ENCODE data around the gene LGI2.

LGI2 gene

DNA sequence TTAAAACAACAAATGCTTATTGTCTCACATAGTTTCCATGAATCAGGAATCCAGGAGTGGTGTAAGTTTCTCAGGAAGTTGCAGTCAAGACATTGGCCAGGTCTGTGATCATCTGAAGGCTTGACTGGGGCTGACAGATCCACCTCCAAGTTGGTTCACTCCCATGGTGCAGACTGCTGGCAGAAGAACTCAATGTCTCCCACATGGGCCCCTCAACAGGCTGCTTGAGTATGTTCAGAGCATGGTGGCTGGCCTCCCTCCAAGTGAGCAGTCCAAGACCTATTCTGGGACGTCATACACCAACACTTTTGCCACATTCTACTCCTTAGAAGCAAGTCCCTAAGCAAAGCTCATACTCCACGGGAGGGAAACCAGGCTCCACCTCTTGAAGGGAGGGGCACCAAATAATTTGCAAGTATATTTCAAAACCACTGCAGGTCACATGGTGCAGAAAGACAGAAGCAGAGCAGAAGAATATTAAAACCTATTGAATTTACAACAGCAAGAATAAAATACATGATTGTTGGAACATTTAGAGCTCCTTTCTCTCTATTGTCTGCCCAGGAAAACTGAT lies 35.3 kb downstream of the LGI2 start:
- DNase-seq (ENCODE audit: low spot score) = no peak

DNA sequence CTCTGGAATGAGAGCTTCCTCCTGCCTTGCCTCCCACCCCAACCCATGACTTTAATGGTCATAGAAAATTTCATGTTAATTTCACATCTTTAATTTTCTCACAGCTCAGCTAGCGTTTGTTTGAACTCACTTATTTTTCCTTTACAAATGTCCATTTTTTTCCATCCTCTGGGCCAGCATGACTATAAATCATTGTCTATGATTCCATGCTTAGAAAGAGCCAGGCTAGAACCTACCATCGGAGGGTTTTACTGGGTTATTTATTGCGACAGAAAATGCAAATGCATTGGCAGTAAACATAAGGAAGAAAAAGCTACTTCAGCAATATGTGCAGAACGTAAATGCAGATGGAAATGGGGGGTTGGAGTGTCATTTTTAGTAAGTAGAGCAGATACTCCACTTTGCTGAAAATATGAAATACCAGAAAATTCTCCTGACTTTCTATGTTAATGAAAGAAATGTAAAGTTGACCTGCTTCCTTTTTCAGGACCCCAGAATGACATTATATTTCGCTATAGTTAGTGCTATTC lies 37.1 kb downstream of the LGI2 start:
- no peak for DNase-seq (ENCODE audit: low spot score)

DNA sequence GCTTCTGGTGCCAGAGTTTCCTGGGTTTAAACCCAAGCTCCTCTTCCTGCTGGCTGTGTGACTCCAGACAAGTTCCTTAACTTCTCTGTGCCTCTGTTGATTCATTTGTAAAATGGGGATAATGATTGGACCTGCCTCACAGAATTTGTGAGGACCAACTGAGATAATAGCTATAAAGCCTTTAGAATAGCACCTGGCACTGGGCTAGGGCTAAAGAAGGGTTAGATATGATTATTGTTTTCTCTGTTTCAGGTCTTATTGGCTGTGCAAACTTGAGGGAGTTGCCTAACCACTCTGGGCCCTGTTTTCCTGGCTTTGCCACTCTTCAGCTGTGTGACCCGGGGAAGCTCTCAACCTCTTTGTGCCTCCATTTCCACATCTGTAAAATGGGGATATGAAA lies 37.8 kb downstream of the LGI2 start:
- DNase-seq (ENCODE audit: low spot score) = no peak

DNA sequence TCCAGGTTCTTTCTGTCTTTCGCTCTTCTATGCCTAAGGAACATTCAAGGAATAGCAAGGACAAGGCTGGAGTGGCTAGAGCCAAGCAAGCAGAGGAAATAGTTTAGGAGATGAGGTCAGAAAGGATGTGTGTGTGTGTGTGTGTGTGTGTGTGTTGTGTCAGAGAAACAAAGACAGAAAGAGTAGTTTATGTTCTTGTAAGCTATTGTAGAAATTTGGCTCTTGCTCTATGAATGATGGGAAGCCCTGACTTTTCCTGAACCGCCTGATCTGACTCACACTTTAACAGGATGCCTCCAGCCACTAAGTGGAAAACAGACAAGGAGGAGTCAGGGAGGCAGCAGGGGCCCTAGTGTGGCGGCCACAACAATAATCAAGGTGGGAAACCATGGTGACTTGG lies 39.7 kb downstream of the LGI2 start:
- peak; percentile 96 for DNase-seq (ENCODE audit: low spot score)

DNA sequence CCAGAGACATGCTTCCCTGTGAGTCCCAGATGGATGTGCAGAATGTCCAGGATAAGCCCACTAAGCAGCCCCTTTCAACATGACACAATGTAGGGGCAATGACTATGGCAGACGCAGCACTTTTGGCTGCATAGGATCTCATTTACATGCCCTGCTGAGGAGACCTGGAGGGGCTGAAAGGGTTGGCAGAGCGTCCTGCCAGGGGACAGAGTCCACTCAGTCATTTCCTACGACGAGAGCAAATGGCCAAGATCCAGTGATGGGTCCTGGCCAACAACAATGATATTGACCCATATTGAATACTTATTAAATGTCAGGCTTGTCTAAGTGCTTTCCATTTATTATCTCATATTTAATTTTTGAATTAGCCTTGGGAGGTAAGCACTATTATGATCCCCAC lies 41.4 kb downstream of the LGI2 start:
- no peak for DNase-seq (ENCODE audit: low spot score)

DNA sequence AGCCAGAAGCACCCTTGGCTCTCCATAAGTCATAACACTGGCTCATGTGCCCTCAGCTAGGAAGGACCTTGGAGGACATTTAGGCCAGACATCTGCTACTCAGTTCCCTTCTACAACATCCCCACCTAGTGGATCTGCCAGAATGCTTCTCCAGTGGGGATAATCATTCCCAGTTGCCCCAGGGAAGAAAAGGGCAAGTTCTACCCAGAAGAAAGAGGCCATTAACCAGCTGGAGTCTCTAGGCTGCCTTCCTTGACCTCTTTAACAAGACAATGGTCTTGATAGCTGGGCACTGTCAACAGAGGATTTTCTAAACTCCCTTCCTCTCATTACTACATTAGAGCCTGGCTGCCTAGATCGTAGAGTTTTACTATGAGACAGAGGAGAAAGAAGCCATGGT lies 42.0 kb downstream of the LGI2 start:
- DNase-seq (ENCODE audit: low spot score) = no peak

DNA sequence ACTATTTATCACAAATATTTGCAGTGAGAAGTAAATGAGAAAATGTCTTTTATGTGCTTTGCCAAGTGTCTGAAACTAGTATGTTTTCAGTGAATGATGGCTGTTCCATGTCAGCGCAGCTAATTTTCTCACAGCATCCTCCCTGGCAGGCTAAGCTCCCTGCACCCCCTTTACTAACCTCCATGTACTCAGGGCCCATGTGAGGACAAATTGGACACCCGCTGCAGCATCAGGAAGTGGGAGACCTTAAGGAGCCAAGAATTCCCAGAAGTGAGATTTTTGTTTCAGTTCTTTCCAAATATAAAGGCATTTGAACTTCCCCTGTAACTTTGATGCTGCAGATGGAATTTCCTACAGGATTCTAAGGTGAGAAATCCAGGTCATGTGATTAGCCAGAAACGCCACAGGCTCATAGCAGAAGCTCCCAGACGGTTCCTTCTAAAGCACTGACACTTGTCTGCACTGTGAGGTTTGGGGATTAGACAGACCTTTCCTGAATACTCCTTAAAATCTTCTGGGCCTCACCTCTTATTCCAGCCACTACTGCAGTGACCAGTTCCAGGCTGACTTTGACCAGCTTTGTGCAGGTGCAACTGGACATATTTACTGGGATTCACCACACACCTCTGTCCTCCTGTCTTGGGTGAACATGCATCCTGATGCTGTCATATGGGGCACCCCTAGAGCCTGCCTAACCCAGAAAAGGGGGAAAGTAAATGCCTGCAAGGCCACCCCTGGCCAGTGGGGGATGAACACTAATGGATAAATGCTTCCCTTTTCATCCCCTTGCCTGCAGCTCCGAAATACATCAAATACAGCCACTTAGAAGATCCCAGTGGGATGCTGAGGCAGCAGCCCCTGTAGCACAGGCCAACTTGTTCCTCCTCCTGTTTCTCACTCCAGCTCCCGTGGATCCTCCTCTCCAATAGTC lies 45.9 kb downstream of the LGI2 start:
- no peak for DNase-seq (ENCODE audit: low spot score)

DNA sequence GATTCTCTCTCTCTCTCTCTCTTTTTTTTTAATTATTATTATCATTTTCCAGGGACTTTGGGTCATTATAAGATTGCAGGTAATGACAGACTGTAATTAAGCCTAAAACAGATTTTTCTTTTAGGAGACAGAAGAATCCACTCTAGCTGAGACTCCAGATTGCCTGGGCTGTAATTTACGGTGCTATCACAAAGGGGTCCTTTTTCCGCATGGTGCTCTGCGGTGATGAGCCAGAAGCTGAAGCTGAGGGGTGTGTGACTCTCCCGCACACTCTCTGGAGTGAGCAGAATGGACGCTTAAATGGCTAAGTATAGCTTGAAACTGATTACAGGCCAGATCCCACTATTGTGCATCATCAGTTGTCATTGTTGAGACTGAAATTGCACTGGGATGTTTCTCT lies 50.0 kb downstream of the LGI2 start:
- DNase-seq (ENCODE audit: low spot score) = no peak

DNA sequence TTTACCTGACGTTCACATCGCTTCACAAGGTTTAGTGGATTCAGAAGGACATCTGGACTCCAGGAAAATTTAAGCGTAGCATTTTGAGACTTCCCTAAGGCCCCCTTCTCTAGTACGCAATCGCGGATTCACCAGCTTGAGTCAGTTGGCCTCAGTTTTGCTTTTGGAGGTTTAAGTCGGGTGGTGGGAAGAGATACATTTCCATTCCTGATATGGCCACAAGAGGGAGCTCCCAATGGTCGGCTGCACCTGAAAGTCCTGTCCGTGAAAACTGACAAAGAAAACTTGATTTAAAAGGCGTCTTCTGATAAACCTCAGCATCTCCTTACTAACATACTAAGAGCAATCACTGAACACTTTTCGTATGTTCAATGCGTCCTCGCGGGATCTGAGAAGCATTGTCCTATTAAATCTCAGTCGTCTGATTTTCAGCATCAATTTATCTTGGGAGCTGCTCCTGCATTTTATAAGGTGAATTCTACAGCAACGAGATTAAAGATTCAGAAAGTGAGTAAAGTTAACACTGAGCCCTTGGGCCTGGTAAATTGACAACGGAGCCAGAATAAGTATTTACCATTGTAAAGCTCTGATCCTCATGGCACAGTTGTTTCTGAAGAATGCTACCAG lies 50.6 kb downstream of the LGI2 start:
- peak; percentile 80 for DNase-seq (ENCODE audit: low spot score)

DNA sequence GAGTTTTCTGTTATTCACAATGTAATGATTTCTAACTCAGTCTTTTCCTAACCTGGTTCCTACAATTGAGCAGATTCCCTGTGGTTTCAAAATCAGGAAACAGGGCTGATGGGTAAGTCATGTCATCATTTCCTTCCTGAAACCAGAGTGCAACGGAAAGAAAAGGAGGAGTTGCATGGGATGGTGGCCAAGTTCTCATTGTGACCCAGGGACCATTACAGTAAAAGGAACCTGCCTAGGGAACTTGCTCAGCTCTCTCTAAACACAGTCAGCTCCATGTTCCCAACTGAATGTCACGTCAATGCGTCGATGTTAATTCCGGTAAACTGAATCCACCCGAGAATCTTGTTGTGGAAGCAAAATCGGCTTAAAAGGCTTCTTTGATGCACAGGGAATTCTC lies 51.2 kb downstream of the LGI2 start:
- peak; percentile 96 for DNase-seq (ENCODE audit: low spot score)

DNA sequence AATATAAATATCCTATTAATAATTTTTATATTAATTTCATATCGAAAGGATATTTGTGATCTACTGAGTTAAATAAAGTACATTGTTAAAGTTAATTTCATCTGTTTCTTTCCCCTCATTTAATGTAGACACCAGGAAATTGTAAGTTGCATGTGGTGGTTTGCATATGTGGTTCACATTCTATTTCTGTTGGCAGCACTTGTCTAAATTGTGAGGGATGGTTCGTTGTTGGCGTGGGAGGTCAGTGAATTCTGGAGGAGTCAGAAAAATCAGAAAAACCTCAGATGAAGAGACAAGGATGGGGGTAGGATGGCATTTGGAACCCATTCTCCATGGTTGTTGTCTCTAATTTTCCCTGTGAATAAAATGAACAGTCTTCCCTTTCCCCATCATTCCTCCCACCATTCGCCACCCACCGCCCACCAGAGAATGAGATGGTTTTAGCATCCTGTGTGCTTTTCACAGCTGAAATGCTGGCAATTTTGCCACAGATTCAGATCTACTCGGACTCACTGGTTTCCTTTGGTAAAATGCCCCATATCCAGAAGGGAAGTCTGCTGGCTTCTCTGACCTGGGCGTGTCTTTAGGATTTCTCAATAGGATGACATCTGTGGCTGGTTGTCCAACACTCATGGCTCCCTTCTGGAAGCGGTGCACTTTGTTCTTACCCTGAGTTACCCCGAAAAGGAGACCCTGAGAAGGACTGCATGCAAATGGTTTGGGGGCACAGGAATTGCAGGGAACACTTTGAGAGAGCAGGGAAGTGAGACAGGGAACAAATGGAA lies 52.3 kb downstream of the LGI2 start:
- DNase-seq (ENCODE audit: low spot score) = no peak

DNA sequence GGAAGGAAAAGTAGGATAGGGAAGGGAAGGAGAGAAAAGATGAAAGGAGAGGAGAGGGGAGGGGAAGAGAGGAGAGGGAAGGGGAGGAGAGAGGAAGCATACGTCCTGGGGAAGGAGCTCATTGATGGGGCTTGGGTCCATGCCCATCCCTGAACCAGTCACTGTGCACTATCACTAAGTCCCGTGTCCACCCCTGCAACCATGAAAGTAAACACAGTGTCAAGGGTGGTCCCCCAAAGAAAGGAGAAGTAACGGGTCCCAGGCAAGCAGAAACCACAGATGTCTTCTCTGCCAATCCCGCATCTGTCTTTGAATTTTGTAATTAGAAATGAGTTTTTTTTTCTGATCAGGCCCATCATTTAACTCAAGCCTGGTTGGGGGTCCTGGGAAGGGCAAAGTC lies 55.2 kb downstream of the LGI2 start:
- DNase-seq (ENCODE audit: low spot score) = no peak

DNA sequence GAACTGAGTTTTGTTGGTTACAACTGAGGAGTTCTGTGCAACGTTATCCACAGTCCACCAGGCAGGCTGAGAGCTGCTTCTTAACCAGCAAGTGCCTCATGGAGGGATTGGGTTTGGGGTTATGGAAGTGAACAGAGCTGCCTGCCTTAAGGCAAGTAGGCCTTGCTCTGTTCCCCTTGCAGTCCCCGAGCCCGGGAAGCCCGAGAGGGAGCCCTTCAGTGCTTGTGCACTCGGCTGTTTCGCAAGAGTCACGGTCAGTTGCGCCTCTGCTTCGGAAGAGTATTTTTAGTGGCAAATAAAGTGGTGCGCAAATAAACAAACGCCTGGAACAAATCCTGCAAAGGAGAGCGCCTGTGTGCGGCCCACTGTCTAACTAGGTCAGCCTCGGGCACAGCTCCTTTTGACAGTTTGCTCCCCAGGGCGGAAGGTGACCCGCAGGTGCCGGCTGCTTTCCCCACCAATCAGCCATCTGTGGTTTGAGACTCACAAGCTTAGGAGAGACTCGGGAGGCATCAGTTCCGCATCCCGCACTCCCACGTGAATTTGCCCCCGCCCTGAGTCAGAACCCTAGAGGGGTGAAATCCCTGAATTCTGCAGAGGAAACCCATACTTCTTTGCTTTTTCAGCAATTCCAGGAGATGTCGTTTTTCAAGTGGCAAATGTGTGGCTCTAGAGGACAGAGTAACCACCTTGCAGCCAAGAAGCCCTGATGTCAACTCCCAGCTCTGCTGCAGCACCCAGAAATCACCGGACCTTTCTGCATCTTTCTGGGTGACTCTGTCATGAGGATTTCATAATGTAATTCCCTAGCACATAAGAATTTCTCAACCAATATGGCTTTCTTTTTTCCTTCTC lies 56.8 kb downstream of the LGI2 start:
- no peak for DNase-seq (ENCODE audit: low spot score)

DNA sequence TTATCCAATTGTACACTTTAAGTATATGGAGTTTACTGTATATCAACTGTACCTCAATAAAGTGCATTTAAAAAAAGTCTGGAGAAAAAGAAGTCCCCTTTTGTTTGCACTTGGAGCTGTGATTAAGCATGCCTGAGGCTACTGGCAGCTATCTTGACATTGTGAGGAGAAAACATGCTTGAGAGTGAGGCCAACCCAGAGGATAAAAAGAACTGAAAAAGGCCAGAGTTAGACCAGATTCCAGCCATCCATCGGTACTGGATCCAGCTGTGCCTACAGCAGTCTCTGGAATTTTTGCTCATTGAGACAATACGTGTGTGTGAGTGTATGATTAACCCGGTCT lies 57.4 kb downstream of the LGI2 start:
- no peak for DNase-seq (ENCODE audit: low spot score)

DNA sequence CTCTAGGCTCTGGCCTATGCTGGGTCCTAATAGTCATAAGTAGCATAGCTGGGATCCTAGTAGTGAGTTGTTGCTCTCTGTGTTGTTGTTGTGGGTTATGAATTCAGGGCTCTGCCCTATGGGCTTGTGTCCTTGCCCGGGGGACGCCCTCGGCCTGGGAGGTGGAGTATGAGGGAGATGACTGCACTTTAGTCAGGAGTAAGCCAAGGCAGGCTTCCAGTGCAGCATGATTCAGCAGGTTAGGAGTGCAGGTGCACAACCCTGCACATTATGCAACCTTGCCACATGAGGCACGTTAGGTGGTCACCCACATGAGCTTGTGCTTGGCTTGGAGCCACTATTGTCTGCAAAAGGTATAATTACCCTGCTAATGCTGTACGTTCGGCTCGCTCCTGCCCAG lies 59.6 kb downstream of the LGI2 start:
- DNase-seq (ENCODE audit: low spot score) = no peak

DNA sequence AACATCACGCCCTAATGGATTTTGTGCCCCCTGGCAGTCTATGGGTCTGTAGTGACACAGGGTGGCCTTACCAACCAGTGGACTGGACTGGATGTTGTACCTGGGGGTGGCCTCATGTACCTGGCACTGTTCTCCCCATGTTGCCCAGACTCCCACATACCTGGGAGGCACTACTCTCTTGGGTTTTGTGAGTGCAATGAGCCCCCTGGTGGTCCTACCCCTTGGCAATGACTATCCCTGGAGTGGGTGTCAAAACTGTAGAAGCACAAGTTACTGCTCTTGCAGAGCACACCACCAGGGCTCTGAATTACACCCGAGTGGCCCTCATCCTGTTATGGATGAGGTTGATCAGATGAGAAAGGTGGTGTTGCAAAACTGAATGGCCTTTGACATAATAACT lies 60.1 kb downstream of the LGI2 start:
- DNase-seq (ENCODE audit: low spot score) = no peak

DNA sequence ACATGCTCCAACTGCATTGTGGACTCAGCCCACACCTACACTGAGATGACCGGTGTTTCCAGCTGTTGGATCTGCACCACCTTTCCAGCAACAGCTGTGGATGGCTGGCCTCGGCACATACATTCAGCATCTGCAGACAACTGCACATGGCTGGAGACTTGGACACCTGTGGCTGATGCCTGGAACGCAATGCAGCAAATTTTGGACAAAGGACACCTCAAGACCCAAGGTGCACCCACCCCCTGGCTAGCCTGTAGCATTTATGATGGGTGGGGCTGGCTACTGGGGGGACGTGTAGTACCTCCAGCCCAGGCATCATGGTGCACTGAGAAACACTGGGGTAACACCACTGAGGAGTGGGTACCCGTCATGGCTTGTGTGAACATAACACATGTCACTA lies 60.6 kb downstream of the LGI2 start:
- DNase-seq (ENCODE audit: low spot score) = no peak

DNA sequence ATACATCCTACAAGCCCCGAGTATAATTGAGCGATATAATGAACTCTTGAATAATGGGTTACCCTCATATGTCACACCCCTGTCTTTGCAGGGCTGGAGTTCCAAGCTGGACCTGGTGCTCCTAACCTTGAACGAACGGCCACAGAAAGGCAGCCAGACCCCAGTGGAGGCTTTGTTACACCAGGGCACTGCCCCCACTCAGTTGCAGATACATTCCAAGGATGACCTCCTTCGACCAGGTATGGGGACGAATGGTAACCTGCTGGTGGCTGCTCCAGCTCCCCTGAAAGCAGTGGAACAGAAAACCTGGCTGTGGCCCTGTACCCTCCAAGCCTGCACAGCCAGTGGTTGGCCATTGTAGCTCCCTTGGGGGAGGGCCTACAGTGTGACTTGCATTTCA lies 61.3 kb downstream of the LGI2 start:
- DNase-seq (ENCODE audit: low spot score) = no peak

DNA sequence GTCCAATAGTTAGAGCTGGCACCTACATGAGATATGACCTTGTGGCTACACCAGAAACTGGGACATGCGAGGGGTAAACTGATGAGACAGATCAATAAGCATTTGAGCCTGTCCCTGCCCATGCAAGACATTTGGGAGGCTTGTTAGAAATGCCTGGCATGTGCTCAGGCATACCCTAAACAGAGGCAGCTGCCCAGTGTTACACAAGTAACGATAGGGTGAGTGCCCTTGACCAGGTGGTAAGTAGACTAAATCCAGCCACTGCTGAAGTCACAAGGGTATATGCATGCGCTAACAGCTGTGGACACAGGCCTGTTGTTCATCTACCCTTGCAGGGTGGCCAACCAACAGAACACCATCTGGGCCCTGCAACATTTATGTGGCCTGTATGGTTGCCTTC lies 61.8 kb downstream of the LGI2 start:
- no peak for DNase-seq (ENCODE audit: low spot score)

DNA sequence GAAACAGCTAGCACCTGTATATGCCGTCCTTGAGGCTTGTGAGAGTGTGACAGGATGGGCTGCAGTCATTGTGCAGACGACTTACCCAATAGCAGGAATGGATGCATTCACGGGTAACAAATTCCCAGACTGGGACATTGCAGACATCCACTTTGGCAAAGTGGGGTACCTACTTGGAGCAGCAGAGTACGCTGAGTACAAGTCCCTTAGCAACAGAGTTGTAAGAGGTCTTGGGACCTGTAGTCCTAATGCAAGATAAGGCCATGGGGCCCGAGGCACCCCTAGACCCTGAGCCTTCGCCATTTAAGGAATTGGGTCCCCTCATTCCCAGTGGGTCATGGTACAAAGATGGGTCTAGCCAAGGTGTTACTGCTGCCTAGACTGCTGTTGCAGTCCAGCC lies 62.5 kb downstream of the LGI2 start:
- DNase-seq (ENCODE audit: low spot score) = no peak

DNA sequence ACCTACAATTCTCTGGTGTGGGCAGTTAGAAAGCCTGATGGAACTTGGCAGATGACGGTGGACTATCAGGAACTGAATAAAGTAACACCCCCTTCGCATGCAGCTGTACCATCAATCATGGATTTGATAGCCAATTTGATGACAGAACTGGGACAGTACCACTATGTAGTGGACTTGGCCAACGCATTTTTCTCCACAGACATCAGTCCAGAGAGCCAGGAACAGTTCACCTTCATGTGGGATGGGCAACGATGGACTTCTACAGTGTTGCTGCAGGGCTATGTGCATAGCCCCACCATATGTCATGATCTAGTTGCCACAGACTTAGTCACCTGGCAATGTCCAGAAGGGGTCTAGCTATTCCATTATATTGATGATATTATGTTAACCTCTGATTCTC lies 63.4 kb downstream of the LGI2 start:
- no peak for DNase-seq (ENCODE audit: low spot score)

DNA sequence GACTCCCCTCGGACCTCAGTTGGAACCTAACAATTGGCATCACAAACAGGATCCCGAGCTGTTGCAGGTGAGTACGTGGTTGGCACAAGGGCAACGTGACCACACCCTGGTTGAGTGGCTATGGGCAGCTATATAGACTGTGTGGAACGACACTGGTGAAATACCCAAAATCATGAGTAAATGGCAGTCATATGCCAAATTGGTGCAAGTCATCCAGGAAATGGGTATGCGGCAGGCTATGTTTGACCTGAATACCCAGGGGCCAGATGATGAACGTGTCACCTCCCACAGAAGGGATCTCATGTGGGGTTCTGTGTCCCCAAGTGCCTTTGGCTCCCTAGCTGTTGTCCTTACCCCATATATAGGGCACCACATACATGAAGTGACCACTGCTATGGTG lies 64.7 kb downstream of the LGI2 start:
- no peak for DNase-seq (ENCODE audit: low spot score)
